HUES48 (cell line): Measurements from ENCODE around the gene HPD.
A peak's percentile ranks its signal among the peaks of the same experiment; 100 is the strongest.
"Not testable (repeated sequence)": the region's sequence is repeated elsewhere in the genome, so short reads cannot be mapped to it uniquely, and the experiment has no call there.

Experiments
- H3K27ac ChIP-seq: one replicate; pipeline ENCODE4 v1.7.0; 2013; ENCODE audit warnings: low read depth, low read length, inconsistent platforms
- H3K27me3 ChIP-seq: 2 replicates; pipeline ENCODE4 v1.6.1; 2013; ENCODE audit warnings: mild to moderate bottlenecking, low read length; ENCODE audit not compliant: control insufficient read depth, insufficient read depth
- H3K36me3 ChIP-seq: 2 replicates; pipeline ENCODE4 v1.6.1; 2013; ENCODE audit warnings: low read length; ENCODE audit not compliant: control insufficient read depth, insufficient read depth
- H3K4me1 ChIP-seq: 2 replicates; pipeline ENCODE4 v1.6.1; 2013; ENCODE audit warnings: mild to moderate bottlenecking, low read length; ENCODE audit not compliant: control insufficient read depth, insufficient read depth
- H3K4me3 ChIP-seq: 2 replicates; pipeline ENCODE4 v1.5.1; 2013; ENCODE audit warnings: mild to moderate bottlenecking, low read depth, low read length
- H3K9ac ChIP-seq: 2 replicates; pipeline ENCODE4 v1.6.1; 2013; ENCODE audit warnings: mild to moderate bottlenecking, low read depth, low read length, moderate library complexity
- H3K9me3 ChIP-seq: 2 replicates; pipeline ENCODE4 v1.6.1; 2013; ENCODE audit warnings: low read length; ENCODE audit not compliant: control insufficient read depth, insufficient read depth

The HPD gene

GRCh38 chr12:121795034-121795968 lies 63.4 kb downstream of the HPD start:
- Histone ChIP-seq H3K4me3 (peak overlapping the region; percentile 68; the same call in 1 of the 2 replicates), H3K27ac (peak overlapping the region; percentile 65), H3K36me3 (peaks cover 24% of the 10 kb centered on the region), H3K9ac (no peak overlapping the region), H3K4me1 (peaks cover 41% of the 10 kb centered on the region), H3K27me3 (no peaks in the 10 kb centered on the region), H3K9me3 (no peaks in the 10 kb centered on the region)

DNA sequence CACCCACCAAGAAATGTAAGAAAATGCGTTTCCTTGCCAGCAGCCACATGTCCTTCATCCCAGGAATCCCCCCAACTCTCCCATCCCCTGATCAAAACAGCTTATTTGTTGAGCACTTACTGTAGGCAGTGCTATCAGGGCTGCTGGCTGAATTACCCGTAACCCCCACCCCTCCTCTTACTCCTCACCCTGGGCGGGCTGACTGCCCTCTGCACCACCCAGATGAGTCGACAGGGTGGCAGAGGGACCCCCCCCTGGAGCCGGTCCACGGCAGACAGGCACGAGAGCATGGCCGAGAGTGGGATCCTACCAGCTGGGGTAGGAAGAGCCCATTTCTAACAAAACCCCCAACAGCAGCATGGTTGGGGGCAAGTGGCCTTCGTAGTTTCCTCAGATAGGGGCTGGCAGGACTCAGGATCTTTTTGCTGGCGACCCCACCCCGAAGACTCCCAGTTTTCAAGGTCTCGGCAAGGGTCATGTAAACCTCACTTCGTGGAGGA lies 64.1 kb downstream of the HPD start:
- no peaks in the 10 kb centered on the region for H3K27me3 ChIP-seq
- peak overlapping the region; percentile 65 for H3K27ac ChIP-seq
- no peaks in the 10 kb centered on the region for H3K9me3 ChIP-seq
- peaks cover 24% of the 10 kb centered on the region for H3K36me3 ChIP-seq
- H3K4me3 ChIP-seq, result peak overlapping the region; percentile 68; the same call in 1 of the 2 replicates
- H3K9ac ChIP-seq, result no peak overlapping the region
- H3K4me1 ChIP-seq, result peaks cover 44% of the 10 kb centered on the region

DNA sequence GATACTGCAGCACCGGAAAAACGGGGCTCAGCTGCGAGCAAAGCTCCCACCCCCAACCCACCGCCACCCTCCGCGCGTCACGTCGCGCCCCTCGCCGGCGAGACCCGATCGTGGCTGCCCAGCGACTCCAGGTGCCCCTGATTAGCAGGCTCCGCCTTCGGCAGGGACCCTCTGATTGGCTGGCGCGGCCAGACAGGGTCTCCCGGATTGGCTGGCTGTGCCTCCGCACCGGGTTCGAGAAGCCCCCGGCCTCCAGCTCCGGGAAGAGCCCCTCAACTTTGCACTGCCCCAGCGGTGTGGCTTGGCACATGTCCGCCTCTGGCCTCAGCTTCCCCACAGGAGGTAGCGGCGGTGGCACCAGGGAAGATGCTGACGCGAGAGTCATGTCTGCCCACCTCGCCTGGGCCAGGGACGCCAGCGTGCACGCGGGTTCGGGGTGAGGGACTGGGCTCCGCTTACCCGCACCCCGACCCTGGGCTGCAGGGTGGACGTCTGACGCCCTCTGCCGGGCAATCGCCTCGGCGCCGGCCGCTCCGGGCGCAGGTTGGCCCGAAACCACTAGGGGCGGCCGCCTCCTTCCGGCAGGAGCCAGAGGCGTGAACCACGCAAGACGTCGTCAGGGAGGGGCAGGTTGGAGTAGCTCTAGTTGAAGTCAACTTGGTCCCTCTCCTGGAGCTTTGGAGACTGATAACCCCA lies 64.7 kb downstream of the HPD start:
- Histone ChIP-seq H3K4me3 (peak overlapping the region; percentile 68), H3K27ac (peak overlapping the region; percentile 65), H3K36me3 (peaks cover 22% of the 10 kb centered on the region), H3K9ac (peak overlapping the region; percentile 59; the same call in 1 of the 2 replicates), H3K27me3 (no peaks in the 10 kb centered on the region), H3K4me1 (peaks cover 39% of the 10 kb centered on the region), H3K9me3 (no peaks in the 10 kb centered on the region)

DNA sequence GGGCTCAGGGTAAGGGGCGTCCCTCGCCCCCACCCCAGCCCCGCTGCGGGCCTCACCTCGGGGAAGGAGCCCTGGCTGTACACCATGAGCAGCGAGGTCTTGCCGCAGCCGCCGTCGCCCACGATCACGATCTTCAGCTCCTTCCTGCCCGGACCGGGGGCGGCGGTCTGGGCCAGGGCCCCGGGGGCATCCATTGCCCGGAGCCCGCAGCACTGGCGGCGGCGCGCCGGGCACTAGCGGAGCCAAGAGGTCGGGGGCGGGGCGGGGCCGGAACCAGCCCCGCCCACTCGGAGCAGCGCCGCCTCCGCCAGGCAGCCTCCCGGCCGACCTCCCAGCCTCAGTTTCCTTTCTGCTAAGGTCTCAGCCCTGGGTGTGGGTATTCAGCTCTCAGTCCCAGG lies 65.2 kb downstream of the HPD start, which contains the start of gene RHOF:
TSS of gene RHOF (minus strand) at position 249 of the 398 bp plus-strand sequence. CDS start at position 194, 55 bp downstream.
- peak within 1 kb of the TSS; percentile 68 for H3K4me3 ChIP-seq
- H3K36me3 ChIP-seq, result peaks cover 17% of the 10 kb centered on the region
- H3K9me3 ChIP-seq, result no peaks in the 10 kb centered on the region
- no peaks in the 10 kb centered on the region for H3K27me3 ChIP-seq
- H3K9ac ChIP-seq, result peak within 1 kb of the TSS; percentile 59; the same call in 1 of the 2 replicates
- H3K4me1 ChIP-seq, result peaks cover 34% of the 10 kb centered on the region
- peak within 1 kb of the TSS; percentile 65 for H3K27ac ChIP-seq

DNA sequence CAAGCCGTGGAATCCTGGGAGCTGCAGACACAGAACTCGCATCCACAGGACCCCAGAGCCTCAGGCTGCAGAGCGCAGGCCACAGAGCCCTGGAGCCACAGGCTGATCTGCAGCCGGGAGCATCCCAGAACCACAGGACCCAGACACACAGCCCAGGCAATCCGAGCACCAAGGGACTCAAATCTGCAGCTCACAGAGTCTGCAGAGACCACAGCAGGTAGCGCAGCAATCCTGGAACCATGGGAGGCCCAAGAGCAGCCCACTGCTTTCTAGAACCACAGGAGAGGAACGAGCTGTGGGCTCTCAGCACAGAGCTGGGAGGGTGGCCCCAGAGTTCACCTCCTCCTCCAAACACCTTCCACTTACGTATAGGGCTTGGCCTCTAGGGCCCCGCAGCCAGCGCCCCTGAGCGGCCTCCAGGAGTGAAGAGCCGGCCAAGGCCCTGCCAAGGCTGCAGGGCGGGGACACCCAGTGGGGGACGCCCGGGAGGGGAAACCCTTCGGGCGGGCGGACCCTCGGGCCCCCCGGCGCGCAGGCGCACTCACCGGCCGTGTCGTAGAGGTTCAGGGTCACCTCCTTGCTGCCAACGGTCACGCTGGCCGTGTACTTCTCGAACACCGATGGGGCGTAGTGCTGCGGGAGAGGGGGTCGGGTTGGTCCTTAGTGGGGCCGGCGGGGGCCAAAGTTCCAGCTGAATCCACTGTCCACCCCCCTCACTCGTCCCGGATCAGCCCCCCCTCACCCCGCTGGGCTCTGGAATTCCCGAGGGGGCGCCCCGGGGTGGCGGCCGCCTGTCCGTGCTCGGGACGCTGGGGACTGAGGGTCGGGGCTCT lies 65.8 kb downstream of the HPD start:
- Histone ChIP-seq H3K9ac (peak overlapping the region; percentile 34; the same call in 1 of the 2 replicates), H3K36me3 (peaks cover 12% of the 10 kb centered on the region), H3K4me1 (peaks cover 28% of the 10 kb centered on the region), H3K4me3 (peak overlapping the region; percentile 68), H3K27ac (no peak overlapping the region), H3K27me3 (no peaks in the 10 kb centered on the region), H3K9me3 (no peaks in the 10 kb centered on the region)

GRCh38 chr12:121791671-121792551 lies 66.7 kb downstream of the HPD start:
- Histone ChIP-seq H3K9me3 (no peaks in the 10 kb centered on the region), H3K27ac (no peak overlapping the region), H3K36me3 (peaks cover 15% of the 10 kb centered on the region), H3K27me3 (no peaks in the 10 kb centered on the region), H3K4me1 (peaks cover 19% of the 10 kb centered on the region), H3K4me3 (peak overlapping the region; percentile 68; the same call in 1 of the 2 replicates), H3K9ac (no peak overlapping the region)

- not testable (repeated sequence) for H3K27ac ChIP-seq, H3K9me3 ChIP-seq, H3K9ac ChIP-seq, H3K27me3 ChIP-seq, H3K4me3 ChIP-seq, H3K36me3 ChIP-seq
- peaks cover 17% of the 10 kb centered on the region for H3K4me1 ChIP-seq
Observed at GRCh38 chr12:121790785-121791184, 67.9 kb downstream of the HPD start.

- Histone ChIP-seq H3K27me3 (no peaks in the 10 kb centered on the region), H3K9me3 (no peaks in the 10 kb centered on the region), H3K9ac (no peak overlapping the region), H3K36me3 (peaks cover 4% of the 10 kb centered on the region; the same call in 1 of the 2 replicates), H3K4me1 (peaks cover 16% of the 10 kb centered on the region), H3K4me3 (no peak overlapping the region), H3K27ac (no peak overlapping the region)
Observed at GRCh38 chr12:121789800-121790728, 68.6 kb downstream of the HPD start.
